ENCODE results near the gene CPNE5. TPM values are rescaled to one million over a fixed set of nuclear protein-coding genes. Genes with fewer than 3 reads are reported as not detected.

CPNE5 gene
- total and polyA plus RNA-seq, 12 donors = 0.26 to 3.5 (median 1.1) TPM; not detected in 1

GRCh38 chr6:36833182-36833789, 6.0 kb downstream of the CPNE5 start:
- H3K27ac ChIP-seq = no peak overlapping the region
- peaks cover 6 to 11% of the 10 kb centered on the region in 2 donors for H3K4me1 ChIP-seq (replicated peaks in 1 of 2)
- no peaks in the 10 kb centered on the region for H3K27me3 ChIP-seq
- intact Hi-C loops (cut with DNase I) = no loop called here
- no peak overlapping the region for H3K4me3 ChIP-seq
- H3K9me3 ChIP-seq (replicated peaks in 1 of 3) = no peaks in the 10 kb centered on the region
- no peak for DNase-seq
- TF ChIP-seq, protein P1, sequence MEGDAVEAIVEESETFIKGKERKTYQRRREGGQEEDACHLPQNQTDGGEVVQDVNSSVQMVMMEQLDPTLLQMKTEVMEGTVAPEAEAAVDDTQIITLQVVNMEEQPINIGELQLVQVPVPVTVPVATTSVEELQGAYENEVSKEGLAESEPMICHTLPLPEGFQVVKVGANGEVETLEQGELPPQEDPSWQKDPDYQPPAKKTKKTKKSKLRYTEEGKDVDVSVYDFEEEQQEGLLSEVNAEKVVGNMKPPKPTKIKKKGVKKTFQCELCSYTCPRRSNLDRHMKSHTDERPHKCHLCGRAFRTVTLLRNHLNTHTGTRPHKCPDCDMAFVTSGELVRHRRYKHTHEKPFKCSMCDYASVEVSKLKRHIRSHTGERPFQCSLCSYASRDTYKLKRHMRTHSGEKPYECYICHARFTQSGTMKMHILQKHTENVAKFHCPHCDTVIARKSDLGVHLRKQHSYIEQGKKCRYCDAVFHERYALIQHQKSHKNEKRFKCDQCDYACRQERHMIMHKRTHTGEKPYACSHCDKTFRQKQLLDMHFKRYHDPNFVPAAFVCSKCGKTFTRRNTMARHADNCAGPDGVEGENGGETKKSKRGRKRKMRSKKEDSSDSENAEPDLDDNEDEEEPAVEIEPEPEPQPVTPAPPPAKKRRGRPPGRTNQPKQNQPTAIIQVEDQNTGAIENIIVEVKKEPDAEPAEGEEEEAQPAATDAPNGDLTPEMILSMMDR (IDR thresholded peaks at IDR 0.05) = no peak
- TF ChIP-seq POLR2A (IDR thresholded peaks at IDR 0.05) = no peak
- WGBS, 4 donors = 92 to 97% (median 94%) methylated on average over 6 to 7 of the region's 7 CpGs
- H3K36me3 ChIP-seq (replicated peaks in 1 of 2) = no peaks in the 10 kb centered on the region

GRCh38 chr6:36832313-36832712, 6.9 kb downstream of the CPNE5 start:
- TF ChIP-seq, protein P1 (IDR thresholded peaks at IDR 0.05) = no peak
- TF ChIP-seq POLR2A (IDR thresholded peaks at IDR 0.05) = no peak
- no peaks in the 10 kb centered on the region for H3K27me3 ChIP-seq
- no peak overlapping the region for H3K27ac ChIP-seq
- H3K9me3 ChIP-seq (replicated peaks in 1 of 3) = no peaks in the 10 kb centered on the region
- H3K36me3 ChIP-seq (replicated peaks in 1 of 2) = no peaks in the 10 kb centered on the region
- H3K4me3 ChIP-seq = no peak overlapping the region
- H3K4me1 ChIP-seq (replicated peaks in 1 of 2) = peaks cover 6 to 17% of the 10 kb centered on the region in 2 donors
- no peak for DNase-seq
- 93 to 97% (median 95%) methylated on average over 5 of the region's 5 CpGs for WGBS, 4 donors
- intact Hi-C loops (cut with DNase I) = no loop called here

DNA sequence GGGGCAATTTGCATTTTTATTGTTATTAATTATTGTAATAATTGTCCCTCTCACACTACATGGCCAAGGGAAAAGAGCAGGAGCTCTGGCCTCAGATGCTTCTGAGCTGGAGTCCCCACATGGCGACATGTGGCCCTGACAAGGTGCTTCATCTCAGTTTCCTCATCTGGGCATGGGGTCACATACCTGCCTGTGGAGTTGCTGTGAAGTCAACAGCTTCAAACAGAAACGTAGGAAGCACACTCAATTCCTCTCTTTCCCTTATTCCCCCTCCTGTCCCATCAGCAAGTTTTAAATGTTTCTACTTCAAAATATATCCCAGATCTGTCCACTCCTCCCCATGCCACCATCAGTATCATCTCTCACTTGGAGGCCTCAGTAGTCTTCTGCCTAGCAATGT, 8.7 kb downstream of the CPNE5 start:
- peak overlapping the region in 1 of 5 donors; percentile 47 for H3K27ac ChIP-seq
- H3K36me3 ChIP-seq (replicated peaks in 1 of 2) = no peaks in the 10 kb centered on the region
- intact Hi-C loops (cut with DNase I) = no loop called here
- WGBS, 4 donors = 57 to 62% (median 59%) methylated on average over 2 of the region's 2 CpGs
- TF ChIP-seq, protein P1 (IDR thresholded peaks at IDR 0.05) = no peak
- TF ChIP-seq POLR2A (IDR thresholded peaks at IDR 0.05) = no peak
- no peak overlapping the region for H3K4me3 ChIP-seq
- no peak for DNase-seq
- no peaks in the 10 kb centered on the region for H3K9me3 ChIP-seq (replicated peaks in 1 of 3)
- H3K4me1 ChIP-seq (replicated peaks in 1 of 2) = peaks cover 6 to 20% of the 10 kb centered on the region in 2 donors
- H3K27me3 ChIP-seq = no peaks in the 10 kb centered on the region

- no peaks in the 10 kb centered on the region for H3K27me3 ChIP-seq
- no peaks in the 10 kb centered on the region for H3K9me3 ChIP-seq (replicated peaks in 1 of 3)
- H3K27ac ChIP-seq = peak overlapping the region in 1 of 5 donors; percentile 47
- intact Hi-C loops (cut with DNase I) = no loop called here
- DNase-seq = peak; percentile 68 to 89 (median 85)
- no peak overlapping the region for H3K4me3 ChIP-seq
- no peaks in the 10 kb centered on the region for H3K36me3 ChIP-seq (replicated peaks in 1 of 2)
- peaks cover 6 to 20% of the 10 kb centered on the region in 2 donors for H3K4me1 ChIP-seq (replicated peaks in 1 of 2)
- 25 to 31% (median 28%) methylated on average over 10 to 11 of the region's 11 CpGs for WGBS, 4 donors
- TF ChIP-seq, protein P1 (IDR thresholded peaks at IDR 0.05) = no peak
- no peak for TF ChIP-seq POLR2A (IDR thresholded peaks at IDR 0.05)
Measured at GRCh38 chr6:36829919-36830544, 9.2 kb downstream of the CPNE5 start.

Measured in adrenal gland (tissue), 12 donors.